Ishikawa (cell line): ENCODE data around the gene SC5D.

Experiments
- CEBPB ChIP-seq: IDR thresholded peaks from 2 replicates; pipeline ENCODE4 v1.6.1; 2012
- CREB1 ChIP-seq: IDR thresholded peaks from 2 replicates; pipeline ENCODE4 v1.6.1; 2012; ENCODE audit warnings: low read depth
- EGR1 ChIP-seq: IDR thresholded peaks from 2 replicates; pipeline ENCODE4 v1.6.1; 2012
- EP300 ChIP-seq: IDR thresholded peaks from 2 replicates; pipeline ENCODE4 v1.6.1; 2012; ENCODE audit warnings: borderline replicate concordance
- FOXM1 ChIP-seq: IDR thresholded peaks from 2 replicates; pipeline ENCODE4 v1.6.1; 2012; ENCODE audit warnings: low read depth, borderline replicate concordance
- MAX ChIP-seq: IDR thresholded peaks from 2 replicates; pipeline ENCODE4 v1.6.1; 2012
- NFIC ChIP-seq: IDR thresholded peaks from 2 replicates; pipeline ENCODE4 v1.6.1; 2012
- RAD21 ChIP-seq: IDR thresholded peaks from 2 replicates; pipeline ENCODE4 v1.6.1; 2012; ENCODE audit warnings: low read depth
- TAF1 ChIP-seq: IDR thresholded peaks from 2 replicates; pipeline ENCODE4 v1.6.1; 2012; ENCODE audit warnings: low read depth, mild to moderate bottlenecking
- TCF12 ChIP-seq: IDR thresholded peaks from 2 replicates; pipeline ENCODE4 v1.6.1; 2012; ENCODE audit warnings: low read depth
- TEAD4 ChIP-seq: IDR thresholded peaks from 2 replicates; pipeline ENCODE4 v1.6.1; 2012
- YY1 ChIP-seq: IDR thresholded peaks from 2 replicates; pipeline ENCODE4 v1.6.1; 2012; ENCODE audit warnings: low read depth
- ZBTB7A ChIP-seq: IDR thresholded peaks from 2 replicates; pipeline ENCODE4 v1.6.1; 2012; ENCODE audit warnings: low read depth
- TF ChIP-seq, protein P1 (sequence below): IDR thresholded peaks from 2 replicates; pipeline ENCODE4 v1.6.1; 2012
- TF ChIP-seq, protein P2 (sequence below): IDR thresholded peaks from 2 replicates; pipeline ENCODE4 v1.6.1; 2012; ENCODE audit warnings: low read depth, mild to moderate bottlenecking

SC5D gene

GRCh38 chr11:121249039-121249663 lies 43.4 kb upstream of the SC5D start:
- TF ChIP-seq RAD21 (peak; percentile 49), NFIC (no peak)

DNA sequence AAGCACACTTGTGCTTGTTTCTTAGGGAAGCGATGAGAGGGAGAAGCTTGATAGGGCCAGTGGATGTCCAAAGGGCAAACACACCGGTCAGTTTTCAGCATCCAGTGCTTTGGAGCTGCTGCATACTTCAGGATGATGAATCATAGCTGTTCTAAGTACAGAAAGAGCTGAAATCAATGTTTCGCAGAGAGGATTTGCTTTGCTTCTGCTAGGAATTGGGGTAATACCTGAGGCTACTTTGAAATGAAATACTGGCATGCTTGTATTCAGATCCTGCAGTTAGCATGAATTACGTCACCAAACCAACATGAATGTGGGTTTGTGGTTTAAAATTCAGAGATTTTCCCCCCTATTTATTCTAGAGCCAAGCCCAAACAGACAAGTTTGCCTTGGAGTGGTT lies 41.7 kb upstream of the SC5D start:
- TF ChIP-seq TEAD4 (no peak), EP300 (no peak), TAF1 (no peak), CEBPB (no peak), NFIC (no peak), ZBTB7A (no peak), YY1 (no peak), RAD21 (no peak), CREB1 (no peak), TCF12 (no peak), MAX (no peak), FOXM1 (no peak), EGR1 (no peak)
- TF ChIP-seq, protein P1, sequence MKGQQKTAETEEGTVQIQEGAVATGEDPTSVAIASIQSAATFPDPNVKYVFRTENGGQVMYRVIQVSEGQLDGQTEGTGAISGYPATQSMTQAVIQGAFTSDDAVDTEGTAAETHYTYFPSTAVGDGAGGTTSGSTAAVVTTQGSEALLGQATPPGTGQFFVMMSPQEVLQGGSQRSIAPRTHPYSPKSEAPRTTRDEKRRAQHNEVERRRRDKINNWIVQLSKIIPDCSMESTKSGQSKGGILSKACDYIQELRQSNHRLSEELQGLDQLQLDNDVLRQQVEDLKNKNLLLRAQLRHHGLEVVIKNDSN: no peak
- TF ChIP-seq, protein P2, sequence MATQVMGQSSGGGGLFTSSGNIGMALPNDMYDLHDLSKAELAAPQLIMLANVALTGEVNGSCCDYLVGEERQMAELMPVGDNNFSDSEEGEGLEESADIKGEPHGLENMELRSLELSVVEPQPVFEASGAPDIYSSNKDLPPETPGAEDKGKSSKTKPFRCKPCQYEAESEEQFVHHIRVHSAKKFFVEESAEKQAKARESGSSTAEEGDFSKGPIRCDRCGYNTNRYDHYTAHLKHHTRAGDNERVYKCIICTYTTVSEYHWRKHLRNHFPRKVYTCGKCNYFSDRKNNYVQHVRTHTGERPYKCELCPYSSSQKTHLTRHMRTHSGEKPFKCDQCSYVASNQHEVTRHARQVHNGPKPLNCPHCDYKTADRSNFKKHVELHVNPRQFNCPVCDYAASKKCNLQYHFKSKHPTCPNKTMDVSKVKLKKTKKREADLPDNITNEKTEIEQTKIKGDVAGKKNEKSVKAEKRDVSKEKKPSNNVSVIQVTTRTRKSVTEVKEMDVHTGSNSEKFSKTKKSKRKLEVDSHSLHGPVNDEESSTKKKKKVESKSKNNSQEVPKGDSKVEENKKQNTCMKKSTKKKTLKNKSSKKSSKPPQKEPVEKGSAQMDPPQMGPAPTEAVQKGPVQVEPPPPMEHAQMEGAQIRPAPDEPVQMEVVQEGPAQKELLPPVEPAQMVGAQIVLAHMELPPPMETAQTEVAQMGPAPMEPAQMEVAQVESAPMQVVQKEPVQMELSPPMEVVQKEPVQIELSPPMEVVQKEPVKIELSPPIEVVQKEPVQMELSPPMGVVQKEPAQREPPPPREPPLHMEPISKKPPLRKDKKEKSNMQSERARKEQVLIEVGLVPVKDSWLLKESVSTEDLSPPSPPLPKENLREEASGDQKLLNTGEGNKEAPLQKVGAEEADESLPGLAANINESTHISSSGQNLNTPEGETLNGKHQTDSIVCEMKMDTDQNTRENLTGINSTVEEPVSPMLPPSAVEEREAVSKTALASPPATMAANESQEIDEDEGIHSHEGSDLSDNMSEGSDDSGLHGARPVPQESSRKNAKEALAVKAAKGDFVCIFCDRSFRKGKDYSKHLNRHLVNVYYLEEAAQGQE: no peak

- no peak for TF ChIP-seq YY1
- TF ChIP-seq CEBPB: no peak
- TF ChIP-seq, protein P2: no peak
- TF ChIP-seq RAD21: no peak
- no peak for TF ChIP-seq MAX
- TF ChIP-seq EP300: no peak
- no peak for TF ChIP-seq CREB1
- no peak for TF ChIP-seq ZBTB7A
- TF ChIP-seq EGR1: no peak
- TF ChIP-seq FOXM1: no peak
- TF ChIP-seq NFIC: no peak
- TF ChIP-seq, protein P1: no peak
- no peak for TF ChIP-seq TAF1
- no peak for TF ChIP-seq TCF12
- TF ChIP-seq TEAD4: no peak
Observed at GRCh38 chr11:121253951-121254350, 38.6 kb upstream of the SC5D start.

- TF ChIP-seq CEBPB: no peak
Observed at GRCh38 chr11:121254756-121255155, 37.8 kb upstream of the SC5D start.

- TF ChIP-seq FOXM1 (no peak), TAF1 (no peak), NFIC (no peak), TCF12 (no peak), MAX (no peak), ZBTB7A (no peak), CREB1 (no peak), EP300 (no peak), CEBPB (no peak), YY1 (no peak), RAD21 (no peak), TEAD4 (no peak), EGR1 (no peak)
- TF ChIP-seq, protein P2: no peak
- TF ChIP-seq, protein P1: no peak
Observed at GRCh38 chr11:121255473-121256125, 37.0 kb upstream of the SC5D start.
